Measurements from ENCODE around the gene CRCP.

GRCh38 chr7:66193146-66193725 is 78.6 kb downstream of the CRCP start:
- TF ChIP-seq EZH2phosphoT487 (IDR thresholded peaks at IDR 0.05; ENCODE audit: borderline replicate concordance, low read length) (no peak), CTCF (conservative IDR thresholded peaks at IDR 0.05; ENCODE audit: low read depth, low read length) (no peak), EZH2 (IDR thresholded peaks at IDR 0.05; ENCODE audit: low read length, unreplicated experiment) (no peak)
